Activated CD4-positive, alpha-beta memory T cell treated with anti-CD3 and anti-CD28 coated beads for 36 hours (primary cell): ENCODE data around the gene XPC. TPM values are rescaled to one million over a fixed set of nuclear protein-coding genes. Genes with fewer than 3 reads are reported as not detected.

Experiments
- CTCF ChIA-PET: fragments of 350-600 bp; sonication (Branson Sonifier 250); formaldehyde crosslinking; loops from one replicate; lab custom pipeline; 2021; ENCODE audit warnings: antibody characterized with exemption, inconsistent platforms; lab: Charles Lee
- POLR2A ChIA-PET: fragments of 350-600 bp; sonication (Branson Sonifier 250); formaldehyde crosslinking; loops from one replicate; lab custom pipeline; 2021; ENCODE audit warnings: antibody characterized with exemption; lab: Charles Lee
- DNase-seq: peaks from one replicate; pipeline ENCODE4 v3.0.0-alpha.2; 2020
- H3K27ac Mint-ChIP-seq: one replicate; pipeline ENCODE4 v1.8.0; 2021; ENCODE audit warnings: mixed read lengths
- H3K27me3 Mint-ChIP-seq: one replicate; pipeline ENCODE4 v1.8.0; 2021; ENCODE audit warnings: mixed read lengths
- H3K36me3 Mint-ChIP-seq: one replicate; pipeline ENCODE4 v1.8.0; 2021; ENCODE audit warnings: mixed read lengths
- H3K4me1 Mint-ChIP-seq: one replicate; pipeline ENCODE4 v1.8.0; 2021; ENCODE audit warnings: low read depth, mixed read lengths
- H3K4me3 Mint-ChIP-seq: one replicate; pipeline ENCODE4 v1.8.0; 2021; ENCODE audit warnings: mild to moderate bottlenecking, mixed read lengths
- H3K9me3 Mint-ChIP-seq: one replicate; pipeline ENCODE4 v1.8.0; 2021; ENCODE audit warnings: mixed read lengths
- intact Hi-C: fragments of 100-400 bp; cut with micrococcal nuclease; formaldehyde crosslinking; loops from one replicate; pipeline ENCODE4 v1.15.1; 2023
- total RNA-seq, 2 experiments: library from RNA; stranded (reverse); gene quantifications; one replicate each; pipeline ENCODE4 v1.2.3, GENCODE V29; 2021

Gene XPC
- total RNA-seq, 2 experiments from 2014 or later, result 27.8 to 31.6 TPM

- Mint-ChIP-seq H3K4me3 (no peak overlapping the region), H3K27me3 (no peaks in the 10 kb centered on the region), H3K9me3 (no peaks in the 10 kb centered on the region), H3K36me3 (peaks cover 47% of the 10 kb centered on the region), H3K4me1 (peaks cover 43% of the 10 kb centered on the region), H3K27ac (no peak overlapping the region)
- intact Hi-C loops, result no loop called here
- DNase-seq, result no peak
- CTCF ChIA-PET, result interaction anchor here (1.1 to 2.8 kb wide), 2 partner anchors 20 to 21 kb away, joined by 3 to 11 read pairs; no protein-coding TSS in a partner anchor
- POLR2A ChIA-PET, result interaction anchor here (1.7 kb wide), 1 partner anchor 249 kb away, joined by 4 read pairs; no protein-coding TSS in a partner anchor
Measured at GRCh38 chr3:14183015-14183577, 4.7 kb upstream of the XPC start.

- peaks cover 38% of the 10 kb centered on the region for H3K36me3 Mint-ChIP-seq
- no peaks in the 10 kb centered on the region for H3K9me3 Mint-ChIP-seq
- no peak overlapping the region for H3K27ac Mint-ChIP-seq
- H3K4me1 Mint-ChIP-seq, result peaks cover 45% of the 10 kb centered on the region
- DNase-seq, result no peak
- H3K27me3 Mint-ChIP-seq, result no peaks in the 10 kb centered on the region
- no peak overlapping the region for H3K4me3 Mint-ChIP-seq
- ChIA-PET POLR2A (no interaction called here), CTCF (interaction anchor here (0.7 kb wide), 1 partner anchor 221 kb away, joined by 5 read pairs; the partner anchor contains the start of gene SLC6A6)
- intact Hi-C loops, result no loop called here
Measured at GRCh38 chr3:14181253-14181652, 2.9 kb upstream of the XPC start.

- no peaks in the 10 kb centered on the region for H3K9me3 Mint-ChIP-seq
- H3K4me3 Mint-ChIP-seq, result peak overlapping the region; percentile 87
- no peak for DNase-seq
- intact Hi-C loops, result loop anchor here (2.0 to 5.0 kb wide), 4 partner anchors 223 to 768 kb away; partner anchors contain the start of genes NR2C2 and SLC6A6
- POLR2A ChIA-PET, result interaction anchor here (1.2 to 3.1 kb wide), 2 partner anchors 35 to 55 kb away, joined by 10 to 49 read pairs; partner anchors contain the start of genes CHCHD4 and TMEM43
- CTCF ChIA-PET, result interaction anchor here (1.7 to 3.1 kb wide), 3 partner anchors 24 to 283 kb away, joined by 5 to 15 read pairs (median 12); partner anchors contain the start of gene SLC6A6
- peaks cover 57% of the 10 kb centered on the region for H3K4me1 Mint-ChIP-seq
- H3K27me3 Mint-ChIP-seq, result no peaks in the 10 kb centered on the region
- peak overlapping the region; percentile 89 for H3K27ac Mint-ChIP-seq
- peaks cover 33% of the 10 kb centered on the region for H3K36me3 Mint-ChIP-seq
Measured at GRCh38 chr3:14179795-14180194, 1.4 kb upstream of the XPC start.

- intact Hi-C loops, result loop anchor here (2.0 to 5.0 kb wide), 4 partner anchors 224 to 768 kb away; partner anchors contain the start of genes NR2C2 and SLC6A6
- peaks cover 32% of the 10 kb centered on the region for H3K36me3 Mint-ChIP-seq
- ChIA-PET POLR2A (interaction anchor here (0.8 to 3.1 kb wide), 13 partner anchors 9 to 759 kb away, joined by 3 to 49 read pairs (median 8); partner anchors contain the start of genes CCDC174, CHCHD4, NUP210 and SLC6A6), CTCF (interaction anchor here (0.5 to 3.1 kb wide), 6 partner anchors 9 to 939 kb away, joined by 3 to 15 read pairs (median 8); partner anchors contain the start of genes CHCHD4, SLC6A6 and TMEM43)
- no peaks in the 10 kb centered on the region for H3K9me3 Mint-ChIP-seq
- peak overlapping the region; percentile 87 for H3K4me3 Mint-ChIP-seq
- peak overlapping the region; percentile 89 for H3K27ac Mint-ChIP-seq
- no peaks in the 10 kb centered on the region for H3K27me3 Mint-ChIP-seq
- peaks cover 63% of the 10 kb centered on the region for H3K4me1 Mint-ChIP-seq
- DNase-seq, result no peak
Measured at GRCh38 chr3:14179114-14179465, 689 bp upstream of the XPC start.

- no peaks in the 10 kb centered on the region for H3K9me3 Mint-ChIP-seq
- intact Hi-C loops, result loop anchor here (1.0 to 5.0 kb wide), 7 partner anchors 33 to 770 kb away; partner anchors contain the start of genes CCDC174, CHCHD4, NR2C2 and SLC6A6
- peaks cover 65% of the 10 kb centered on the region for H3K4me1 Mint-ChIP-seq
- no peak for DNase-seq
- POLR2A ChIA-PET, result interaction anchor here (0.6 to 3.1 kb wide), 13 partner anchors 9 to 757 kb away, joined by 3 to 49 read pairs (median 4); partner anchors contain the start of genes CCDC174, CHCHD4, NUP210 and SLC6A6
- H3K27me3 Mint-ChIP-seq, result no peaks in the 10 kb centered on the region
- H3K36me3 Mint-ChIP-seq, result peaks cover 23% of the 10 kb centered on the region
- H3K4me3 Mint-ChIP-seq, result peak overlapping the region; percentile 87
- CTCF ChIA-PET, result interaction anchor here (0.8 to 3.1 kb wide), 4 partner anchors 53 to 281 kb away, joined by 3 to 15 read pairs (median 10); partner anchors contain the start of genes CHCHD4, SLC6A6 and TMEM43
- peak overlapping the region; percentile 89 for H3K27ac Mint-ChIP-seq
Measured at GRCh38 chr3:14177580-14178246, 688 bp downstream of the XPC start.

GRCh38 chr3:14175383-14176037, 2.9 kb downstream of the XPC start:
- POLR2A ChIA-PET, result interaction anchor here (0.9 to 1.9 kb wide), 4 partner anchors 32 to 280 kb away, joined by 3 to 15 read pairs (median 6); partner anchors contain the start of genes CHCHD4 and TMEM43
- DNase-seq, result peak; percentile 69
- peaks cover 27% of the 10 kb centered on the region for H3K36me3 Mint-ChIP-seq
- peak overlapping the region; percentile 36 for H3K4me3 Mint-ChIP-seq
- intact Hi-C loops, result loop anchor here (5.0 kb wide), 1 partner anchor 772 kb away; the partner anchor contains the start of gene NR2C2
- peaks cover 59% of the 10 kb centered on the region for H3K4me1 Mint-ChIP-seq
- no peaks in the 10 kb centered on the region for H3K9me3 Mint-ChIP-seq
- H3K27me3 Mint-ChIP-seq, result no peaks in the 10 kb centered on the region
- CTCF ChIA-PET, result interaction anchor here (0.7 to 1.9 kb wide), 6 partner anchors 31 to 1389 kb away, joined by 3 to 5 read pairs (median 3); partner anchors contain the start of genes CHCHD4 and TMEM43
- peak overlapping the region; percentile 79 for H3K27ac Mint-ChIP-seq

GRCh38 chr3:14174483-14174882, 3.9 kb downstream of the XPC start:
- ChIA-PET POLR2A (interaction anchor here (1.9 kb wide), 1 partner anchor 31 kb away, joined by 15 read pairs; no protein-coding TSS in a partner anchor), CTCF (interaction anchor here (0.7 to 1.9 kb wide), 2 partner anchors 49 to 1390 kb away, joined by 3 to 5 read pairs; partner anchors contain the start of genes CHCHD4 and TMEM43)
- H3K36me3 Mint-ChIP-seq, result peaks cover 35% of the 10 kb centered on the region
- no peaks in the 10 kb centered on the region for H3K9me3 Mint-ChIP-seq
- intact Hi-C loops, result no loop called here
- DNase-seq, result no peak
- no peaks in the 10 kb centered on the region for H3K27me3 Mint-ChIP-seq
- H3K4me3 Mint-ChIP-seq, result no peak overlapping the region
- no peak overlapping the region for H3K27ac Mint-ChIP-seq
- peaks cover 61% of the 10 kb centered on the region for H3K4me1 Mint-ChIP-seq

GRCh38 chr3:14172496-14172895, 5.9 kb downstream of the XPC start:
- no peaks in the 10 kb centered on the region for H3K27me3 Mint-ChIP-seq
- intact Hi-C loops, result no loop called here
- no peak for DNase-seq
- H3K9me3 Mint-ChIP-seq, result no peaks in the 10 kb centered on the region
- H3K4me1 Mint-ChIP-seq, result peaks cover 55% of the 10 kb centered on the region
- no peak overlapping the region for H3K27ac Mint-ChIP-seq
- no peak overlapping the region for H3K4me3 Mint-ChIP-seq
- H3K36me3 Mint-ChIP-seq, result peaks cover 40% of the 10 kb centered on the region
- POLR2A ChIA-PET, result no interaction called here
- CTCF ChIA-PET, result interaction anchor here (1.7 kb wide), 1 partner anchor 31 kb away, joined by 6 read pairs; no protein-coding TSS in a partner anchor

- DNase-seq, result no peak
- H3K27ac Mint-ChIP-seq, result peak overlapping the region; percentile 34
- ChIA-PET POLR2A (no interaction called here), CTCF (no interaction called here)
- H3K27me3 Mint-ChIP-seq, result no peaks in the 10 kb centered on the region
- intact Hi-C loops, result no loop called here
- H3K36me3 Mint-ChIP-seq, result peaks cover 55% of the 10 kb centered on the region
- no peak overlapping the region for H3K4me3 Mint-ChIP-seq
- H3K4me1 Mint-ChIP-seq, result peaks cover 38% of the 10 kb centered on the region
- no peaks in the 10 kb centered on the region for H3K9me3 Mint-ChIP-seq
Measured at GRCh38 chr3:14170531-14171159, 7.8 kb downstream of the XPC start.

GRCh38 chr3:14169871-14170270, 8.5 kb downstream of the XPC start:
- DNase-seq, result no peak
- ChIA-PET CTCF (no interaction called here), POLR2A (no interaction called here)
- Mint-ChIP-seq H3K4me3 (no peak overlapping the region), H3K4me1 (peaks cover 30% of the 10 kb centered on the region), H3K9me3 (no peaks in the 10 kb centered on the region), H3K36me3 (peaks cover 63% of the 10 kb centered on the region), H3K27me3 (no peaks in the 10 kb centered on the region), H3K27ac (peak overlapping the region; percentile 34)
- intact Hi-C loops, result no loop called here

GRCh38 chr3:14169435-14169834, 9.0 kb downstream of the XPC start:
- no peak overlapping the region for H3K4me3 Mint-ChIP-seq
- no peaks in the 10 kb centered on the region for H3K27me3 Mint-ChIP-seq
- no peak for DNase-seq
- peaks cover 27% of the 10 kb centered on the region for H3K4me1 Mint-ChIP-seq
- intact Hi-C loops, result no loop called here
- no peak overlapping the region for H3K27ac Mint-ChIP-seq
- POLR2A ChIA-PET, result interaction anchor here (2.2 kb wide), 1 partner anchor 9 kb away, joined by 8 read pairs; the partner anchor contains the start of genes LSM3 and XPC
- CTCF ChIA-PET, result no interaction called here
- H3K9me3 Mint-ChIP-seq, result no peaks in the 10 kb centered on the region
- peaks cover 67% of the 10 kb centered on the region for H3K36me3 Mint-ChIP-seq
